PC-9 (cell line): ENCODE data around the gene TBCD. TPM values are rescaled to one million over a fixed set of nuclear protein-coding genes. Genes with fewer than 3 reads are reported as not detected.
"Not testable (repeated sequence)": the region's sequence is repeated elsewhere in the genome, so short reads cannot be mapped to it uniquely, and the experiment has no call there.

Experiments
- BruUV-seq: library from RNA; stranded (reverse); fragments of 400-500 nt; replicated peaks from 2 replicates; lab custom pipeline; 2021; lab: Mats Ljungman, UMichigan
- CTCF ChIA-PET: fragments of 300-600 bp; sonication (Branson Sonifier 250); formaldehyde crosslinking; loops from one replicate; lab custom pipeline; 2022; ENCODE audit warnings: antibody characterized with exemption; lab: Charles Lee
- POLR2A ChIA-PET: fragments of 300-600 bp; sonication (Branson Sonifier 250); formaldehyde crosslinking; loops from one replicate; lab custom pipeline; 2022; ENCODE audit warnings: antibody characterized with exemption; ENCODE audit not compliant: unreplicated experiment; lab: Charles Lee
- DNase-seq, 2 experiments: peaks; one replicate each; pipeline versions ENCODE4 v3.0.0 to v3.0.0-alpha.2; 2015 to 2022; ENCODE audit warnings: mixed read lengths in 1 of 2
- H2AFZ ChIP-seq: fragments of 200-600 bp; sonication (generic); 2 replicates; pipeline ENCODE4 v1.8.1; 2017; ENCODE audit warnings: antibody characterized with exemption
- H3F3A ChIP-seq: fragments of 200-600 bp; sonication (generic); 2 replicates; pipeline ENCODE4 v1.8.1; 2017; ENCODE audit warnings: antibody characterized with exemption, mild to moderate bottlenecking, low read depth; ENCODE audit not compliant: insufficient read depth
- H3K27ac ChIP-seq: fragments of 200-600 bp; sonication (generic); 2 replicates; pipeline ENCODE4 v1.6.1; 2016; ENCODE audit warnings: mixed run types
- H3K27me3 ChIP-seq: fragments of 200-600 bp; sonication (generic); 2 replicates; pipeline ENCODE4 v1.6.1; 2016; ENCODE audit warnings: low read depth, mixed run types; ENCODE audit not compliant: insufficient read depth
- H3K36me3 ChIP-seq: fragments of 200-600 bp; sonication (generic); 2 replicates; pipeline ENCODE4 v1.6.1; 2016; ENCODE audit warnings: low read depth, mixed run types
- H3K4me1 ChIP-seq: fragments of 200-600 bp; sonication (generic); replicated peaks from 2 replicates; pipeline ENCODE4 v1.6.1; 2016; ENCODE audit warnings: mixed run types; ENCODE audit not compliant: insufficient read depth
- H3K4me2 ChIP-seq: fragments of 200-600 bp; sonication (generic); 2 replicates; pipeline ENCODE4 v1.6.1; 2017; ENCODE audit warnings: mixed run types
- H3K4me3 ChIP-seq: fragments of 200-600 bp; sonication (generic); 2 replicates; pipeline ENCODE4 v1.6.1; 2016; ENCODE audit warnings: mixed run types
- H3K79me2 ChIP-seq: fragments of 200-600 bp; sonication (generic); 2 replicates; pipeline ENCODE4 v1.6.1; 2017; ENCODE audit warnings: low read depth, mixed run types
- H3K9me2 ChIP-seq: fragments of 200-600 bp; sonication (generic); 2 replicates; pipeline ENCODE4 v1.8.1; 2017; ENCODE audit warnings: mild to moderate bottlenecking; ENCODE audit not compliant: insufficient read depth
- H3K9me3 ChIP-seq: fragments of 200-600 bp; sonication (generic); 2 replicates; pipeline ENCODE4 v1.8.1; 2016; ENCODE audit warnings: low read depth; ENCODE audit not compliant: insufficient read depth
- H4K20me1 ChIP-seq: fragments of 200-600 bp; sonication (generic); 2 replicates; pipeline ENCODE4 v1.8.1; 2017; ENCODE audit not compliant: insufficient read depth
- EZH2 ChIP-seq: fragments of 200-600 bp; sonication (generic); IDR thresholded peaks from 2 replicates; pipeline ENCODE4 v1.8.0; 2017; ENCODE audit warnings: antibody characterized with exemption, low read depth
- intact Hi-C: fragments of 100-400 bp; cut with micrococcal nuclease; formaldehyde crosslinking; loops from one replicate; pipeline ENCODE4 v1.10.0; 2022; ENCODE audit not compliant: unreplicated experiment
- total RNA-seq: library from RNA; stranded (reverse); gene quantifications from 2 replicates; pipeline ENCODE4 v1.2.3, GENCODE V29; 2021
- TF ChIP-seq, protein P1 (sequence below): fragments of 200-600 bp; sonication (generic); conservative IDR thresholded peaks from 2 replicates; pipeline ENCODE4 v1.6.1; 2017; ENCODE audit warnings: mixed run types, antibody characterized with exemption, mild to moderate bottlenecking, moderate library complexity

TBCD gene
- total RNA-seq, 1 experiment from 2014 or later = 115 TPM

DNA sequence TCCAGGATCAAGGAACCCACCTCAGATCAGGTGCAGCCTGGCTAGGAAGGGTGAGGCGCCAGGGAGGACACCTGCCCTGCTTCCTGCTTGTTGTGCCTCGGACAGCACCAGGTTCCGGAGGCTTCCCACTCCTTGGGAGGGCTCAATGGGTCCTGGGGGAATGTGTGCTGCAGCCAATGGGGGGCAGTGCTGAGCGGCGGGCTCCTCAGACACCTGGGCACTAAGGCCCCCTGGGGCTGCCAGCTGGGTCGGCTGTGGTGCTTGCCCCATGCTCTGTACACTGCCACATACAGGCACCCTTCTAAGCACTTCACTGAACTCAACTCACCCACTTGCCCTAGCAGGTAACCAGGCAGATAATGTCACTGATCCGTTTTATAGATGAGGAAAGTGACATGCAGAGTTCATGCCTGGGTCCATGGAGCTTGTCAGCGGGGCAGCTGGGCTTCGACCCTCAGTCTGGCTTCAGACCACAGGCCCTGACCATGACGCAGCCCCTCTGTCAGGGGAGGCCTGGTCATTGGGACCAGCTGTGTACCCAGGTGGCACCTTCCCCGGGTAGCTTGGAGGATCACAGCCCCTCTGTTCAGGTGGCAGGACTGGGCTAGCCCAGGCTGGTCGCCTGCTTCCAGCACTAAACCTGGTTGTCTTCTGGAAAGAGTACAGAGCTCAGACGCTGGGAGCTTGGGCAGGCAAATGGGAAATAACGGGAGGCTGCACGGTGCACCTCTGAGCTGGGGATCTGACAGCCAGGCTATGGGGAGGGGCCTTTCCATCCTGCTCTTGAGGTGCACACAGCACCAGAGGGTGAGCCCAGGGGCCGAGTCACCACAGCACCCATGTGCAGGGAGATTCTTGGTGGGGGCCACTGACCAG is 8.3 kb upstream of the TBCD start:
- Histone ChIP-seq H3K9me3 (no peaks in the 10 kb centered on the region), H3K4me2 (no peak overlapping the region), H3K79me2 (no peaks in the 10 kb centered on the region), H3F3A (no peaks in the 10 kb centered on the region), H3K4me3 (no peak overlapping the region), H4K20me1 (no peaks in the 10 kb centered on the region), H2AFZ (no peak overlapping the region), H3K27ac (no peak overlapping the region), H3K27me3 (no peaks in the 10 kb centered on the region), H3K9me2 (no peaks in the 10 kb centered on the region), H3K4me1 (no peaks in the 10 kb centered on the region), H3K36me3 (no peaks in the 10 kb centered on the region)
- ChIA-PET CTCF (no interaction called here), POLR2A (no interaction called here)
- BruUV-seq = no TSS peak
- TF ChIP-seq, protein P1, sequence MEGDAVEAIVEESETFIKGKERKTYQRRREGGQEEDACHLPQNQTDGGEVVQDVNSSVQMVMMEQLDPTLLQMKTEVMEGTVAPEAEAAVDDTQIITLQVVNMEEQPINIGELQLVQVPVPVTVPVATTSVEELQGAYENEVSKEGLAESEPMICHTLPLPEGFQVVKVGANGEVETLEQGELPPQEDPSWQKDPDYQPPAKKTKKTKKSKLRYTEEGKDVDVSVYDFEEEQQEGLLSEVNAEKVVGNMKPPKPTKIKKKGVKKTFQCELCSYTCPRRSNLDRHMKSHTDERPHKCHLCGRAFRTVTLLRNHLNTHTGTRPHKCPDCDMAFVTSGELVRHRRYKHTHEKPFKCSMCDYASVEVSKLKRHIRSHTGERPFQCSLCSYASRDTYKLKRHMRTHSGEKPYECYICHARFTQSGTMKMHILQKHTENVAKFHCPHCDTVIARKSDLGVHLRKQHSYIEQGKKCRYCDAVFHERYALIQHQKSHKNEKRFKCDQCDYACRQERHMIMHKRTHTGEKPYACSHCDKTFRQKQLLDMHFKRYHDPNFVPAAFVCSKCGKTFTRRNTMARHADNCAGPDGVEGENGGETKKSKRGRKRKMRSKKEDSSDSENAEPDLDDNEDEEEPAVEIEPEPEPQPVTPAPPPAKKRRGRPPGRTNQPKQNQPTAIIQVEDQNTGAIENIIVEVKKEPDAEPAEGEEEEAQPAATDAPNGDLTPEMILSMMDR = no peak
- TF ChIP-seq EZH2 = no peak
- intact Hi-C loops = no loop called here
- DNase-seq = no peak

DNA sequence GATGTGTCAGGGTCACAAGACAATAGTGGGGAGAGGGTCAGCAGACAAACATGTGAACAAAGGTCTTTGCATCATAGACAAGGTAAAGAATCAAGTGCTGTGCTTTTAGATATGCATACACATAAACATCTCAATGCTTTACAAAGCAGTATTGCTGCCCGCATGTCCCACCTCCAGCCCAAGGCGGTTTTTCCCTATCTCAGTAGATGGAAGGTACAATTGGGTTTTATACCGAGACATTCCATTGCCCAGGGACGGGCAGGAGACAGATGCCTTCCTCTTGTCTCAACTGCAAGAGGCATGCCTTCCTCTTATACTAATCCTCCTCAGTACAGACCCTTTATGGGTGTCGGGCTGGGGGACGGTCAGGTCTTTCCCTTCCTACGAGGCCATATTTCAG is 7.1 kb upstream of the TBCD start:
- CTCF ChIA-PET = not testable (repeated sequence)

DNA sequence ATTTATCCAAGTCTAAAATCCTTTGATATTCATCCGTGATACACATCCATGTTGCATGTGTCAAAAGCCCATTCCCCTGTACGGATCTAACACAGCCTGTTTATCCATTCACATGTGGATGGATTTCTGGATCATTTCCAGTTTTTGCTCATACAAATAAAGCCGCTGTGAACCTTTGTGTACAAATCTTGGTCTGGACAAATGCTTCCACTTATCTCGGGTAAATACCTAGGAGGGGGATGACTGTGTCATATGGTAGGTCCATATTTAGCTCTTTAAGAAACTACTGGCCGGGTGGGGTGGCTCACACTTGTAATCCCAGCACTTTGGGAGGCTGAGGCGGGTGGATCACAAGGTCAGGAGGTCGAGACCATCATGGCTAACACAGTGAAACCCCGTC is 6.3 kb upstream of the TBCD start:
- H3K4me1 ChIP-seq = no peaks in the 10 kb centered on the region
- no peak overlapping the region for H3K4me3 ChIP-seq
- H3K4me2 ChIP-seq = no peak overlapping the region
- BruUV-seq = no TSS peak
- no peak overlapping the region for H3K27ac ChIP-seq
- no peaks in the 10 kb centered on the region for H3K79me2 ChIP-seq
- TF ChIP-seq, protein P1 = no peak
- TF ChIP-seq EZH2 = no peak
- ChIA-PET CTCF (no interaction called here), POLR2A (no interaction called here)
- H4K20me1 ChIP-seq = no peaks in the 10 kb centered on the region
- no peaks in the 10 kb centered on the region for H3K9me2 ChIP-seq
- no peak overlapping the region for H2AFZ ChIP-seq
- H3F3A ChIP-seq = no peaks in the 10 kb centered on the region
- DNase-seq = no peak
- no peaks in the 10 kb centered on the region for H3K27me3 ChIP-seq
- no peaks in the 10 kb centered on the region for H3K36me3 ChIP-seq
- H3K9me3 ChIP-seq = no peaks in the 10 kb centered on the region
- intact Hi-C loops = no loop called here

More for the DNA sequence above, 7.1 kb upstream of the TBCD start:
- H3K4me3 ChIP-seq, DNase-seq, BruUV-seq, H3K79me2 ChIP-seq, intact Hi-C loops, H3K27ac ChIP-seq, POLR2A ChIA-PET, H3K9me2 ChIP-seq, H3K27me3 ChIP-seq, H4K20me1 ChIP-seq, H2AFZ ChIP-seq, H3K4me2 ChIP-seq, H3K4me1 ChIP-seq, H3F3A ChIP-seq, H3K36me3 ChIP-seq, H3K9me3 ChIP-seq: not testable (repeated sequence)
